CD4-positive, alpha-beta T cell treated with Interleukin-15 for 1 hour (primary cell): ENCODE data around the gene KIAA1549.
"Not testable (repeated sequence)": the region's sequence is repeated elsewhere in the genome, so short reads cannot be mapped to it uniquely, and the experiment has no call there.

Experiments used
- DNase-seq: peaks from one replicate; pipeline ENCODE4 v3.0.0-alpha.2; 2020

Gene KIAA1549

DNA sequence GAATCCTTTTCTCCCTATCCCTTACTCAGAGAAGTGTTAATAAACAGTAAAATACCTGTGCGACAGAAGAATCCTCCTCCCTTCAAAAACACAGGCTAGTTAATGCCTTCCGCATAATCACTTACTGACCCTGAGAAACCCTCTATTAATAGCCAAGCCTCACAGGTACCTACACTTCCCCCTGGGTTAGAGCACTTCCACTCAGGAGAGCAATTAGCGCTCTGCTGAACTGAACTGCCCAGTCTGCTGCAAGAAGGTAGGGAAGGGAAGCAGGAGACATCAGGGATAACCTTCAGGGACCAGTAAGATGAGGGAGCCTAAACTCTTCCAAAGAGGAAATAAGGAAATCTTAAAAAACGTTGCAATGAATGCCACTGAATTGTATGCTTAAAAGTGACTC lies 39.6 kb downstream of the KIAA1549 start:
- DNase-seq: no peak

DNA sequence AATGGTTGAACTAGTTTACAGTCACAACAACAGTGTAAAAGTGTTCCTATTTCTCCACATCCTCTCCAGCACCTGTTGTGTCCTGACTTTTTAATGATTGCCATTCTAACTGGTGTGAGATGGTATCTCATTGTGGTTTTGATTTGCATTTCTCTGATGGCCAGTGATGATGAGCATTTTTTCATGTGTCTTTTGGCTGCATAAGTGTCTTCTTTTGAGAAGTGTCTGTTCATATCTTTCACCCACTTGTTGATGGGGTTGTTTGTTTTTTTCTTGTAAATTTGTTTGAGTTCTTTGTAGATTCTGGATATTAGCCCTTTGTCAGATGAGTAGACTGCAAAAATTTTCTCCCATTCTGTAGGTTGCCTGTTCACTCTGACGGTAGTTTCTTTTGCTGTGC lies 40.6 kb downstream of the KIAA1549 start:
- not testable (repeated sequence) for DNase-seq

DNA sequence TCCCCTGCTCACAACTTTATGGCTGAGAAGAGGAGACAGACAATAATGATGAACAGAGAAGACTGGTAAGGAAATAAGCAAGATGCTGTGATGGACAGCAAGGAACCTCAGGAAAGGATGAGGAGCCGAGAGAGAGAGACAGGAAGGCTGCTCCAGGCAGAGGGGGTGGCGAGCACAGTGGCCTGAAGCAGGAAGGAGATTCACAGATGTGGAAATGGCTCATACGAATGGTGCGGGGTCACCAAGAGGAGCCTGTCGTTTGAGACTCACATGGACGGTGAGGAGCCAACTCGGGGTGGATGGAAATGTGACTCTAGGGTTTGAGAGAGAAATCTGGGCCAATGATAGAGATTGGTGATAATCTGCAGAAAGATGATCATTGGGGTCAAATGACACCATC lies 43.7 kb downstream of the KIAA1549 start:
- no peak for DNase-seq

DNA sequence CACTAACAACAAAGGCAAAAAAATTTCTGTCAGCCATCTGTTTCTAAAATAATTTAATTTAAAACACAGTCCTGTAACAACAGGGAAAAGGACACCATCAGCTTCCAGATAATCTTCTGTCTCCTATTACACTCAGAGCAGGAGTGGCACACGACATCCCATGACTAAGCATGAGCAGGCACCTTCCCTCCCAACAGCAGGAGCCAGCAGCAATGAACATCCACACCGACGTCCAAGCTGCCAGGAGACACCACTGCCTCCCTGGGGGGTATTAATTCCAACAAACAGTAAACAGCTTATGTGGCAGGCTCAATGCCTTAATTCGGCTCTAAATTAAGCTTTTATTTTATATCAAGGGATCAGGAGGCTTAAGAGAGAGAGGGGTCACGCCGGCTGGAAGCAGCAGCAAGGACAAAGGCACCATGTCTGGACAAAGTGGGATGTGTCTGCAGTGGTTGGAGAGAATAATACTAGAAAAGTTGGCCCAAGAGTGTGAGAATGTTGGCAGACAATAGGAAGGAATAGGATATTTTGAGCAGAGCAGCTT lies 45.7 kb downstream of the KIAA1549 start:
- DNase-seq: no peak

DNA sequence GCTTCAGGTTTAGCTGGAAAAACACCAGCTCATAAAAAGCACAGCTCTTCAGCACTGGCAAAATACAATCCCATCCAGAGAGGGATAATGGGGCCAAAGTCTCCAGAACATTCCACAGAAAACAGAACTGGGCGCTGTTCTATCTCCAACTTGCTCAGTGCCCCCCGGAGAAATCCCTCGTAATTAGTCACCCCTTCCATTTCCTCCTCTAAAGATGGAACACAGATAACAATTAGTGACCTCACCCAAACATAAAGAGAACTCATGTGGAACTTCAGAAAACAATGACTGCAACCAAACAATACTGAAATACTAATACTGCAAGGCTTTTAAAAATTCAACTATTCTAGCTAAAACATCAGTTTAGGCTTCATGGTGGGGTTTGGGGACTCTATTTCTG lies 46.3 kb downstream of the KIAA1549 start:
- no peak for DNase-seq

DNA sequence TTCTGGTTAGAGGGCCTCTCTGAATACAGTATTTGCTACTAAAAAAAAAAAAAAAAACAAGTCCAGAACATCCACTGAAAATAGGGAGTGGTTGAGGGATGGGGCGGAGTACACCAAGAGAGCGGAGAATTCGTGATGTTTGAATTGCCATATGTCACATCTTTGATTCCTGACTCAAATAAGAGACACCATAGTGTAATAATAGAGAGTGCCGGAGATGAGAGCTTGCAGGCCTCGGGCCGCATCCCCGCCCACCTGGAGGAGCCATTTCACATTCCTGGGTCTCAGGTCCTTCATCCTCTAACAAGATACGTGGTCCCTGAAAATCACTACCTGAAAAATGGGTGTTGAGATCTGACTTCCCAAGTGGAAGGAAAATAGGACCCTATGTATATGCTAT lies 46.8 kb downstream of the KIAA1549 start:
- DNase-seq: no peak

DNA sequence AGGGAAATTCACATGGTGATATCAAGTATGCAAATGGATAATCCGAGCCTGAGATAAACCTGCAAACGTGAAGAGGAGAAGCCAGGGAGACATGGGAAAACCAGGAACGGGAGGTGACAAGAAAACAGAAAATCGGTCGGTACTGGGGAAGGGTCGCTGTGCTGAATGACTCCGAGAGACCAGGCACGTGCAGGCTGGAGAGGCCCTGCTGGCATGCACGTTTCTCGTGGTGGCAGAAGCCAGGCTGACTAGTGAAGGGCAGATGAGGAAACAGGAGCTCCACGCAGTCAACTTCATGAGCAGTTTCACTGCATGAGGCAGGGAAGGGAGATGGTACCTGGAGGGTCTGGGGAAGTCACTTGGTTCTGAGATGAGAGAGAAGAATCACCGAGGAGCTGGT lies 48.3 kb downstream of the KIAA1549 start:
- no peak for DNase-seq

DNA sequence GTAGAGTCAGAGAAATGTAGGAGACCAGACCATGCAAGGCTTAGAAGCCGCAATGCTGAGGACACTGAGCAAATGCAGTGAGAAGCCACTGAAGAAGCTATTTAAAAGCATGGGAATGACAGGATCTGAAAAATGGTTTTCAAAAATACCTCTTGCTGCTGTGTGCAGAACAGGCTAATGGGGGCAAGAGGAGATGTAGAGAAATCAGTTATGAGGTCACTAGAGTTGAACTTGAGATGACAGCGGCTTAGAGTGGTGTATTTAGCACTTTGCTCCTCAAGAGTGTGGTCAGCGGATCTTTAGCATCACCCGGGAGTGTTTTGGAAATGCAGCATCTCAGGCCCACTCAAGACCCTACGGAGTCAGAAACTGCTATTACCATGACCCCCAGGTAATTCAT lies 48.8 kb downstream of the KIAA1549 start:
- DNase-seq: no peak

DNA sequence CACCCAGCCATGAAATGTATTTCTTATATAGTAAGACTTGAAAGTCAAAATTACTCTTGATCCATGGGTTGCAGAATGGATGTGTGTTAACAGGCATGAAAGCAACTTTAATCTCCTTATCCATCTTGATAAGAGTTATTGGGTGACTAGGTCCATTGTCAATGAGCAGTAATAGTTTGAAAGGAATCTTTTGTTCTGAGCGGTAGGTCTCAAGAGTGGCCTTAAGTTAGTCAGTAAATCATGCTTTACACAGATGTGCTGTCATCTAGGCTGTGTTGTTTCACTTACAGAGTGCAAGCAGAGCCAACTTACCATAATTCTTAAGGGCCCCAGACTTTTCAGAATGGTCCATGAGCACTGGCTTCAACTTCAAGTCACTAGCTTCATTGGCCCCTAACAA lies 51.2 kb downstream of the KIAA1549 start:
- no peak for DNase-seq

DNA sequence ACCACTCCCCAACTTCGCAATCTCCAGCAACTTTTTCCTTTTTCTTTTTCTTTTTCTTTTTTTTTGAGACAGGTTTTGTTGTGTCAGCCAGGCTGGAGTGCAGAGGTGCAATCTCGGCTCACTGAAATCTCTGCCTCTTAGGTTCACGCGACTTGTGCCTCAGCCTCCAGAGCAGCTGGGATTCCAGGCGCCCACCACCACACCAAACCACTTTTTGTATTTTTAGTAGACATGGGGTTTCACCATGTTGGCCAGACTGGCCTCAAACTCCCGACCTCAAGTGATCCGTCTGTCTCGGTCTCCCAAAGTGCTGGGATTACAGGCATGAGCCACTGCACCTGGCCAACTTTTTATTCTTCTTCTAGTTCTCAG lies 55.0 kb downstream of the KIAA1549 start:
- no peak for DNase-seq

DNA sequence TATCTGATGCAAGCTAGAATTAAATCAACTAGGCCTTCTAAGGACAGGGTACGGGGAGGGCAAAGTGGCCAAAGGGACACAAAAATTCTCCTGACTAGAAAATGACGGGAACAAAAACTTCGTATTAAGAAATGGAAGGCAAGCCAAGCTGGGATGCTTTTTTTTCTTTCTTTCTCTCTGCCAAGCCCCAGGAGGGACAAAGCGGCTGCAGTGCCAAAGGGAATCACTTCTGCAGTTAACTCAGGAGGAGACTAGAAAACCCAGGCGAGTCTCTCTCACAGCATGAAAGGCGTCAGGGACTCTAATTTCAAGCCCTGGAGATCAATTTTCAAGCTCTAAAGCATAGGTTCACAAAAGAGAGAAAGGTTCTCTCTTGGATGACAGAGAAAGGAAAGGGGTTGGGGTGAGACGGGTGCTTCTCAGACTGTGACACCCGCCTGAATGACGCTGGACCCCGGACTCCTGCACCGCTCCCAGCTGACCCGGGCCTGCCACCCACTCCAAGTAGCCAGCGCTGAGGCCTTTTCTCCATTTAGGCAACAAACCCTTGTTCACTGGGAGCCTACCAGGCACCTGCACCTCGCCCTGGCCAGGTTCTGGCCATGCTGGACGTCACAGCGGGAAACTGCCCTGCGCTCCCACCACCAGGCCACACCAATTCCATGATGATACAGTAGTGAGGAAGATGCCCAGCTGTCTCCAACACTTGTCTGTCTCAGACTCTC lies 56.5 kb downstream of the KIAA1549 start:
- no peak for DNase-seq

DNA sequence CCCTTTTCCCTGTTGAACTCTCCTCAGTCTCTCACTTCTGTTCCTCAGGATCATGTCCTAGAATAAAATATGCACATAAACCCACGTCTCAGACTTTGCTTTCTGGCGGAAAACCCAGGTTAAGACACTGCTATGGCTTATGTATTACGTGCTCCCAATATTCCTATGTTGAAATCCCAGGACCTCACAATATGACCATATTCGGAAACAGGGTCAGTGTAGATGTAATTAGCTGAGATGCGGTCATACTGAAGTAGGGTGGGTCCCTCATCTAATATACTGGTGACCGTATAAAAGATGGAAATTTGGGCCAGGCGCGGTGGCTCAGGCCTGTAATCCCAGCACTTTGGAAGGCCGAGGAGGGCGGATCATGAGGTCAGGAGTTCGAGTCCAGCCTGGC lies 59.9 kb downstream of the KIAA1549 start:
- no peak for DNase-seq

DNA sequence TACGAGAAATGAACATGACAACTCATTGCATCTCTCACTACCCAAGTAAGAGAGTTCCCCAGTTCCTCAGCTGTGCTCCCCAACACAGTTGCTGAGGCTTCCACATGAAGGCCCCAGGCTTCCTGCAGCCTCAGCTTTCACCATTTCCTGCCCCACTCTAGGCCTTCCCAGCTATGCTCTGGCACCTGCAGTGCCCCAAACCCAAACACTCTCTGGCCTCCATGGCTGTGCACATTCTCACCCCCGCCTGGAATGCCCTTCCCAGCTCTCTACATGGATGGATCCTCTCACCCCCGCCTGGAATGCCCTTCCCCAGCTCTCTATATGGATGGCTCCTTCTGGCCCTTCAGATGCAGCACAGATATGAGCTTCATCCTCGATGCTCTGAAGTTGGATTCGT lies 61.3 kb downstream of the KIAA1549 start:
- no peak for DNase-seq

DNA sequence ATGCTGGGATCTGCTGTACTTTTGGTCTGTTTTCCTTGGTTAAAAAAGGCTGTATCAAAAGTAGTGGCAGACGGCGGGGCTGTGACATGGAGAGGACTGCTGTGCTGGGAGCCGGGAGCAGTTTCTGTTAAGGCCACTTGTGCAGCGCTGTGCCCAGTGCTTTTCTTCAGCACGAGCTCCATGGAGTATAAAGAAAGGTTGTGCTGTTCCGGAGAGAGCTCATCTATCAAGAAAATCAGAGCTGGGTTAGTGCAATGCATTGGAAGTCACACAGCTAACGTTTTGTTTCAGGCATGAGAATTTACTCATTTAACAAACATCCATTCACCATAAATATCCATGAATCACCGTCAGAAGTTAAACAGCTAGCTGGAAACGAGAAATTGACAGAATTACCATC lies 62.0 kb downstream of the KIAA1549 start:
- DNase-seq: no peak

DNA sequence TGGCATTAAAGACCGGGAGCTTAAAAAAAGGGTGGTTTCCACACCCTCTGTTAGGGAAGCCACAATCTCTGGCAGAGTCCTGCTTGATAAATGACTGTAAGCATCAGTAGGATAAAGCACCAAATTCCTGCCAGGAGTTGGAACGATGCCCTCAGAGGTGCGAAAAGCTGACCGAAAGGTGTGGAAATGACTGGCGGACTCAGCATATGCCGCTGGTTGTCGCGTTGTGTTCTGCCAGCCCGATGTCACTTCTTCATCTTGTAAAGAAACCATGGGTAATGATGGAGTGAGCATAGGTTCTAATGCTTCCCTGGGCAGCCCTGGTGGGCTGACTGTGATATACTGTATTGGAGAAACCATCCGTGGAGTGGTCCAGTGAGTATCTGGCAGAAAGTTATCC lies 62.4 kb downstream of the KIAA1549 start:
- no peak for DNase-seq

DNA sequence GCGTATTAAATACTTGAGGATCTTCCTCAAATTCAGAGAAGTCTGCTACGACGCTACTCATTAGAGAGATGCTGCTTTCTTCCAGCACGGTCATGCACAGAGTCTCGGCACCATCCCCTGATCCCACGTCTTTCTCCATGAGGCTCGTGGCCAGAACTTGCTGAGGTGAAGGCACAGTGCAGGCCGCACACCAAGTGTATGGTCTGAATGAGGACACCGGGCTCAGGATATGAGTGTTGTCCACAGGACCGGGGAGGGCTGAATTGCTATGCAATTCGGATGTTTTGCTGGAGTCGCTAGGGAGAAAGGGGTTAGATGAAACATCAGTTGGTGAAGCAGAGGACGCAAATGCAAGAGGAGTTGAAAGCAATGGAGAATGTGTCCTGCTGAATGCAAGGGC lies 63.0 kb downstream of the KIAA1549 start:
- no peak for DNase-seq

DNA sequence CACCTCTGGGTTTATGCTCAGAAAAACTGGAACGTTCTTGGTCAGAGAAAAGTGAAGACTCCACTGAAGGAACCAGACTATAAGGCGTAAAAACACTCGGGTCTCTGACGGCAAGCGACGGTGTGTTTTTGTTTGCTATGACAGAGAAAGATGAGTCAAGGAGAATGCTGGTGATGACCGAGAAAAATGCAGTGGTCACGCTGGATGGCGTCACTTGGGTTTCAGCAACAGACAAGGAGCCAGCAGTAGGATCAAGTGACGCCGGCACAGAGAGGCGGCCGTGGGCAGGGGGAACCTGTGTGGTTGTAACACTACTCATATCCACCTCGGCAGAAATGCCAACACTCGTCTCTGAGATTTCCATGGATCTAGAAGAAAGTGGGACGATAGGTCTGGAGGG lies 63.4 kb downstream of the KIAA1549 start:
- DNase-seq: no peak

DNA sequence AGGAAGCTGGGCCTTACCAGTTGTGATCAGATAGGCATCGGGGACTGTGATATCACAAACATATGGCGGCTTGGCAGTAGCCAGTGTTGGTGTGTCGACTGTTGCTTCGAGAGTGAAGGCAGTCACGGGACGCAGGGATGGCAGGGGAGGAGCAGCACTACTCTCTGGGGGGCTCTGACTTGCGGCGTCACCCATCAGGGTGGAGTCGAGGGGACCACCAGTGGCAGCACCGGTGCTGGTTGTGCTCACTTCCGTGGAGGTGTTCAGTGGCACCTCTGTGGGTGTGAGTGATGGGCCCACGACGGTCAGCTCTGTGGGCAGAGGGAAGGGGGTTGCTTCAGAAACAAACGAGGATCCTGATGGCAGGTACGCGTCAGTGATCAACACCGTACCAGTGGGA lies 64.5 kb downstream of the KIAA1549 start:
- DNase-seq: no peak

DNA sequence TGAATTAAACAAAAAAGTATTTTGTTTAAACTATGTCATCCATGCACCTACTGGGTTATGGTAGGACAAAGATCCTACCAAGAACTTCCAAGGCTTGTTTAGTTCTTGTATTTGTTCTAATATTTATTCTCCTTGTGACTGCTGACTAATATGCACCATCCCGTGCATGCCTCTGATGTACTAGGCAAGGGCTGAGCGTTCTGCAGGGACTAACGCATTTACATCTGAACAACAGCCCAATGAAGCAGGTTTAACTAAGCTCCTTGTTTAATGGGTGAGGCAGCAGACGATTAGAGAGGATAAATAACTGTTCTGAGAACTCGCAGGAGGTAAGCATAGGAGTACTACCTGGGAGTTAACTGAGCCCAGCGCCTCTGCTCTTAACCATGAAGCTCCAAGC lies 64.9 kb downstream of the KIAA1549 start:
- DNase-seq: no peak

DNA sequence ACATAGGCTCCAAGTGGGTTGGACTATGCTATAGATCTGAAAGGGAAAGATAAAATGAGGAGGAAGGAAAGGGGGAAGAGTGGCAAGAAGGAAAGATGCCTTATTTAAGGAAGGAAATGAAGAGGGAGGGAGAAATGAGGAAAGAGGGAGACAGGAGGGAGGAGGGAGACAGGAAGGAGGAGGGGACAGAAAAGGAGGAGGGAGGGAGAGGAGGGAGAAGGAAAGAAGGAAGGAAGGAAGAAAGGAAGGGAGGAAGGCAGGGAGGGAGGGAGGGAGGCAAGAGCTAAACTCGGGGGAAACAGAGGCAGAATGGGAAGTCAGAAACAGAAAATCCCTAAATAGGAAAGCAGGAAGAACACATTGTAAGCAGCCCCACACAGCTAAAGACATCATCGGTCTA lies 67.4 kb downstream of the KIAA1549 start:
- no peak for DNase-seq

DNA sequence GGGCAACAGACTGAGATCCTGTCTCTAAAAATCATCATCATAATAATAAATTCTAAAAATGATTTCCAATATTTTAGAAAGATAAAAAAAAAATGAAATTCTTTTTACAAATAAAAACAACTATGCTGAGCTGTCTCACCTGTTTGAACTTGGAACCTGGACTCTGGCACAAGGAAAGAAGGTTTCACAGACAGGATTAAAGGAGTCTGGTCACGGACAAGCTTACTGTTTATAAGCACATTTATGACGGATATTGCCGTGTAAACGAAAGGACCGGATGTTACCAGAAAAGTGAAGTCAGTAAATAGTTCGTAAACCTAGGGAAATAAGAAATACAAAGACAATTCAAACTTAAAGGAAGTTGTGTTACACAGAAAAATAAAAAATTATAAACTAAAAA lies 70.2 kb downstream of the KIAA1549 start:
- no peak for DNase-seq

DNA sequence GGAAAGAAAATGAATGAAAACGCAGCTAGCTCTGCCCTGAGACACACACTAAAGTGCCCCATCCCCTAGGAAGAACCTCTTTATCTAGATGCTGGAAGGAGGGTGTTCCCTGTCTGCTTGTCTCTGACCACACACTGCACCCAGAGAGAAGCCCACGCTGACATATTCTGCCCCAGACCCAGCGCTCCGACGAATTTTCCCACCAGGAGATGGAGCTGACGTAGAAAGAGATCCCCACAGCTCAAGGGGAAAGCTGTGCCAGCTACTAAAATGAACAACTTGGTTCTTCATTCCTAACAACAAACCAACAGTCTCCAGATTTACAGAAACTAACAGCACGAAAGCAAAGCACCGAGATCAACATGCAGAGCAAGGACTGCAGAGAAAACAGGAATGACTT lies 73.3 kb downstream of the KIAA1549 start:
- no peak for DNase-seq

DNA sequence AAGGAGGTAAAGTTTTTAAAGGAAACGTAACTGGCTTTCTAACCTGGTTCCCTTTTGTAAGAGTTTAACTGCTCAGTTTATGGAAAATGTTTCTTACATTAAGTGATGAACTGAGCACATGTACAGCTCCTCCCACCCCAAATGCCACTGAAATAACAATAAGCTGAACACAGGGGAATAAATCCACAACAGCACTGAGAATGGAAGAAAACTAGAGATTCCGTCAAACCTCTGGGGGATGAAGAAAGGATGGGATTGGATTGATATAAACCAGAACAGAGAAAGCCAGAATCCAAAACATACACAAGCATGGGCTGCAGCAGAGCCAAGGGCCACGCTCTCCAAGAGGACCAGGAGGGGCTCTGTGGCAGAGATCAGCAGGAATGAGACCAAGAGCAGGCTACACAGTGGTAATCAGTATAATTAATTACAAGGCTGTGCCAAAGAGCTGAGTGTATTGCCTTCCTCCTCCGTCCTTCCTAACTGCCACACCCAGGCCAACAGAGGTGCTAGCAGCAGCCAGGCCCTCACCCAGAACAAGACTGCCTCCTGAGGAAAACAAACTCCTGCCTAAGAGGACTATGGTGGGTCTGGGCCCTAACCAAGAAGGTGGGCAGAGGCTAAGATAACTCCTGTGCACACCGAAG lies 73.9 kb downstream of the KIAA1549 start:
- DNase-seq: no peak

DNA sequence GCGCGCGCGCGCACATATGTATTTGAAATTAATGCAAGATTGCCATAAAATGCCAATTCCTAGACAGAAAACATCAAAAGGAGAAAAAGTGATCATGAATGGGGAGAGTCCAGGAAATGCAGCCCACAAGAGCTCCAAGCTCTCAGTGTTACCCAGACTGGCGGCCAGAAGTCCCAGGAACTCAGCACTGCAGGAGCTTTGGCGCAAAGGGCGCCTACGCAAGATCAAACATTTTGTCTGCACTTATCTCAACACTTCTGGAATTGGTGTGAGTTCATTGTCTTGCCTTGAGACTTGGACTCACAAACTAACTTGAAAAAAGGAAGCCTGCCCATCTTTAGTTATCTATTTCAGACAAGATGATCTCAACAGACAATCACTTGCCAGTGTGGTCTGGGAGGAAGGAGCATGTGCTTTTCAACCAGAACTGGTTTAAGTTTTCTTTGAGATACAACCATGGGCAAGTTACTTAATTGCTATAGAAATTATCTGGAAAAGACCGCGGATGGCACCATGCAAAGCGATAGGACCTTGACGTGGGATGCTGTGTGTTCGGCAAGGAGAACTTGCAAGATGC lies 77.2 kb downstream of the KIAA1549 start:
- DNase-seq: no peak
